ENCODE data around the gene FAM171A2.

- TF ChIP-seq, protein P1, sequence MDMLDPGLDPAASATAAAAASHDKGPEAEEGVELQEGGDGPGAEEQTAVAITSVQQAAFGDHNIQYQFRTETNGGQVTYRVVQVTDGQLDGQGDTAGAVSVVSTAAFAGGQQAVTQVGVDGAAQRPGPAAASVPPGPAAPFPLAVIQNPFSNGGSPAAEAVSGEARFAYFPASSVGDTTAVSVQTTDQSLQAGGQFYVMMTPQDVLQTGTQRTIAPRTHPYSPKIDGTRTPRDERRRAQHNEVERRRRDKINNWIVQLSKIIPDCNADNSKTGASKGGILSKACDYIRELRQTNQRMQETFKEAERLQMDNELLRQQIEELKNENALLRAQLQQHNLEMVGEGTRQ (IDR thresholded peaks at IDR 0.05; ENCODE audit: low read depth, low read length): no peak
- TF ChIP-seq MXI1 (IDR thresholded peaks at IDR 0.05; ENCODE audit: borderline replicate concordance, low read depth, low read length) (no peak), CTCF (conservative IDR thresholded peaks at IDR 0.05; ENCODE audit: low read depth, low read length) (no peak)
Measured at GRCh38 chr17:44372036-44372435, 8.4 kb upstream of the FAM171A2 start.

Data from IMR-90 (cell line).